ENCODE measurements around the gene BCAS3.

DNA sequence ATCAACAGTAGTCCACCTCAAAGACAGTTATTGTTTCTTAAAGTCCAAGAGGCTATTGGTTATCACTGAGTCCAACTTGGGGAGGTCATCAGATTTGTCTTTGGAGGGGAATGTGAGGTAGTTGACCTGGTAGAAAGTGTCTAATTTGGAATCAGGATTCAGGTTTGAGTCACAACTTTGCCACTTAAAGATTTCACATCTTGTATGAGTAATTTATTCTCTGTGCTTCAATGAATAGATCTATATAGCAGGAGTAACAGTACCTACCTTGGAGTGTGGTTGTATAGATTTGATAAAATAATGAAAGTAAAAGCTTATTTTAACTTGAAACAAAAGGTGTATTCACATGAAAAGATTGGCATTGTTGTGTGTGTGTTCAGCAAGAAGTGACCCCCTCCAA lies 602.7 kb downstream of the BCAS3 start:
- no peak for TF ChIP-seq EZH2 (IDR thresholded peaks at IDR 0.05; ENCODE audit: insufficient read depth, poor library complexity, severe bottlenecking)
- TF ChIP-seq EZH2phosphoT487 (IDR thresholded peaks at IDR 0.05; ENCODE audit: insufficient read depth, low read depth) = no peak
